T-helper 22 cell (primary cell): ENCODE measurements around the gene MINK1.

ENCODE experiments used
- DNase-seq: peaks from one replicate; pipeline ENCODE4 v3.0.0-alpha.2; 2020; ENCODE audit warnings: low read depth

Gene MINK1

GRCh38 chr17:4833178-4833940 lies at the start of gene MINK1:
TSS of gene MINK1 (plus strand) at chr17:4833340. CDS start at chr17:4833584, 244 bp downstream.
- peak; percentile 86 for DNase-seq

DNA sequence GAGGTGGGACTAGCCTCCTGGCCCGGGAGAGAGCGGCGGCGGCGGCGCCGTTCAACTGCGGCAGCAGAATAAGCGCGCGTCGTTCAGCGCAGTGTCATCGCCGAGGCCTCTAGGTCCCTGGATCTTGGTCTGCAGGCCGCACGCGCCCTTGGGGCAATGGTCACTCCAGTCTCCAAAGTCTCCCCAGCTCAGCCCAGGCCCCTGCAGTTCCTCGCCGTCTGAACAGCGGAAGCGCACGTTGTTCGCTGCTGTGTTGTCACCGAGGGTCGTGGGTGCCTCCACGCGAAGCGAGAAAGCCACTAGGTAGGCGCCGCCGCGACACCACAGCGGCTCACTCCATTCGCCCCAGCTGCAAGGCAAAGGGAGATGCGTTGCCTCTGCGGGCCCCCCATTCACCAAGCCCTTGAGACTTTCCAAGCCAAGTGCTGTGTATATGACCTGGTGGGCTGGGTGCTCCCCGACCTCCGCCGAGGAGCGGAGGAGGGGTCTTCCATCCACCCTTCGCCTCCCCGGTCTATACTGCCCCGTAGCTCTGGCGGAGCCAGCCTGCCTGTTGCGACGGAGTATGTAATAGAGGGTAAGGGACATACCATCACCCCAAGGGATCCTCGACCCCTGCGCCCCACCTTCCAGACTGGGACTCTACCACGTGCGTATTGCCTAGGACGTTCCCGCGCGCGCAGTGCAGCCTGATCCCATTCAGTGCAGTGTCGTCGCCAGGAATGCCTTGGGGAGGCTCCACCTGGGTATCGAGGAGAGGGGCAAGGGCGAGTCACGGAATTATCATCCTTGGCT lies 47.6 kb upstream of the MINK1 start:
- no peak for DNase-seq

DNA sequence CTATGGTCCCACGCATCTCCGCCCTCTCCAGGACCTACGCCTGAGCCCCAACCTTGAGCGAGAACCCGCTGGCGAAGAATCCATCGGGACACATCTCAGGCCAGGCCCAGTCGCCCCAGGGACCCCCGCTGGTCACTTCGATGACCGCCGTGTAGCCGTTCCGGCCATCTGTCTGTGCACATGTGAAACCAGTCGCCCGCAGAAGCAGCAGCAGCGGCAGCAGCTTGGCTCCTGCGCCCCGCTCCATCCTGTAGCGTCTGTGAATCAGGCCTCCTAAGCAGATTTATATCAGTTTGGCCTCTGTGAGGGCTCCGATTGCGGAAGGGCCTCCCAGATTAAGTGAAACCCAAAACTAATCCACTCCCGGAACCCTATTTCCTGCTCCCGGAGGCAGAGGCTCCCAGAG lies 47.0 kb upstream of the MINK1 start, which contains the start of gene VMO1:
VMO1 (minus strand) TSS at position 259 of the 406 bp plus-strand sequence; CDS start at position 247, 12 bp downstream.
- DNase-seq = no peak

- no peak for DNase-seq
Measured at GRCh38 chr17:4786516-4786915, 46.6 kb upstream of the MINK1 start.

- no peak for DNase-seq
Measured at GRCh38 chr17:4788159-4788806, 44.9 kb upstream of the MINK1 start.

DNA sequence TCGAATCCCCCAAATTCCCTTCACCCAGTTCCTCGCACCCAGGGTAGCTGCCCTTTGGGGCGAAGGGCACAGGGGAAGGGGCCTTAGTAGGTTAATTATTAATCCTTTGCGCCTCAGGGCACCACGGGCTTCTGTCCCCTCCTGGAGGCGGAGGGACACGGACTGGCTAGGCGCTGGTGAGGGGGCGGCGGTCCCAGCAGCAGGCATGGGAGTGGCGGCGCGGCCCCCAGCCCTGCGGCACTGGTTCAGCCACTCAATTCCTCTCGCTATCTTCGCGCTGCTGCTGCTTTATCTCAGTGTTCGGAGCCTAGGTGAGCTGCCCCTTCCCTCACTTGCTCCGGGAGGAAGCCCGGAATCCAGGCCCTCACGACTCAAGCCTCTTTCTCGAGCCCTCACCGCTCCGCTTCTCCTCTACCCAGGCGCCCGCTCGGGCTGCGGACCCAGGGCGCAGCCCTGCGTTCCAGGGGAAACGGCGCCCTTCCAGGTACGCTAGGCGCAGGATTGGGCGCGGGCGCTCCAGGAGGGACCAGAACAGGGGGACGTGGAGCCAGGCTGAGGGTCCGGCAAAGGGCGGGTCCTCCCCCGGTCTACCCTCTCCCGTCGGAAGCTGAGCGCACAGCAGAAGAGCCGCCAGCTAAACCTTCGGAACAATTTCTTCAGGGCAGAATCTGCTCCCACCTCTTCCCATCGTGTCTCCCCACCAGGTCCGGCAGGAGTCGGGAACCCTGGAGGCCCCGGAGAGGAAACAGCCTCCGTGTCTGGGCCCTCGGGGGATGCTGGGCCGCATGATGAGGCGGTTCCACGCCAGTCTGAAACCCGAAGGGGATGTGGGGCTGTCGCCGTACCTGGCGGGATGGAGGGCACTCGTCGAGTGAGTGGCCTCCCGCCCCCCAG lies 44.1 kb upstream of the MINK1 start, which contains the start of gene GLTPD2:
GLTPD2 (plus strand) TSS at position 158 of the 894 bp plus-strand sequence; CDS start at position 206, 48 bp downstream.
- no peak for DNase-seq

DNA sequence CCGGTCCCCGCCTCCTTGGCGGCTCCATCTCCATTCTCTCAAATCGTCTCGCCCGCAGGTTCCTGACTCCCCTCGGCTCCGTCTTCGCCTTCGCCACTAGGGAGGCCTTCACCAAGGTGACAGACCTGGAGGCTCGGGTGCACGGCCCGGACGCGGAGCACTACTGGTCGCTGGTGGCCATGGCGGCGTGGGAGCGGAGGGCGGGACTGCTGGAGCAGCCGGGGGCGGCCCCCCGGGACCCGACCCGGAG lies 43.5 kb upstream of the MINK1 start:
- no peak for DNase-seq

GRCh38 chr17:4789951-4790704 lies 43.0 kb upstream of the MINK1 start:
- DNase-seq = peak; percentile 61

DNA sequence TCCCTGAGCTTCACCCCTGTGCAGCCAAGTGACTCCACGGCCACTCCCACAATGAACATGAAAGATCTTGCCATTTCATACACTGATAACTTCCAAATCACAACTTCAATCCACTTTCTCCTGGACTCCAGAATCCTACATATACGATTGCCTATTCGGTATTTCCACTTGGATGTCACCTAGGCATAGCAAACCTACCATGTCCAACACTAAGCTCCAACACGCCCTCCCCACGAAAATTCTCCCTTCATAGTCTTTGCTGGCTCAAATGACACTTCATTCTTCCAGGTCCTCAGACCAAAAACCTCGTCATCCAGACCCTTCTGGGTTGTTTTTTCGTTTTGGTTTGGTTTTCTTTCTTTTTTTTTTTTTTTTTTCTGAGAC lies 42.4 kb upstream of the MINK1 start:
- no peak for DNase-seq

DNA sequence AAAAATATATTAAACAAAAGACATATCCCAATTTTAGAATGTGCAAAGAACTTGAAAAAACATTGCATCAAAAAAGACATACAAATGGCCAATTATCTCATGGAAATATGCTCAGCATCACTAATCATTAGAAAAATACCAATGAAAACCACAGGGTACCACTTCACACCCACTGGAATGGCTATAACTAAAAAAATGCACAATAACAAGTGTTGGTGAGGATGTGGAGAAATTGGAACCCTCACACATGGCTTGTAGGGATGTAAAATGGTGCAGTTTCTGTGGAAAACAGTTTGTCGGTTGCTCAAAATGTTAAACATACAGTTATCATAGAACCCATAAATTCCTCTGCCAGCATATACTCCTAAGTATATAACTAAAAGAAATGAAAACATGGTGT lies 38.0 kb upstream of the MINK1 start:
- no peak for DNase-seq

DNA sequence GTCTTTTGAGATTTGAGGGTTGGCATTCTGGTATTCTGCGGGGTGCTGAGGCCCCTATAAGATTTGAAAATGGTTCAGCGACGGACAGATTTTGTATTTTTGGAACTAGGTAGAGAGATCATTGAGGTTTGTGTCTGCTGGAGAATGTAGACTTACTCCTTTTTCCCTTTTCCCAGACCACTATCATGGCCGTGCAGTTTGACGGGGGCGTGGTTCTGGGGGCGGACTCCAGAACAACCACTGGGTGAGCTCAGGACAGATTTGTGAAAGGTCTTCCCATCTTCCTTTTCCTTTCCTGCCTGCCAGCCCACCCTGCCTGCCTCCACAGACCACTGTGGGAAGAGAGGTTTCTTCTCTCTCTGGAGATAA lies 36.6 kb upstream of the MINK1 start:
- DNase-seq = no peak

DNA sequence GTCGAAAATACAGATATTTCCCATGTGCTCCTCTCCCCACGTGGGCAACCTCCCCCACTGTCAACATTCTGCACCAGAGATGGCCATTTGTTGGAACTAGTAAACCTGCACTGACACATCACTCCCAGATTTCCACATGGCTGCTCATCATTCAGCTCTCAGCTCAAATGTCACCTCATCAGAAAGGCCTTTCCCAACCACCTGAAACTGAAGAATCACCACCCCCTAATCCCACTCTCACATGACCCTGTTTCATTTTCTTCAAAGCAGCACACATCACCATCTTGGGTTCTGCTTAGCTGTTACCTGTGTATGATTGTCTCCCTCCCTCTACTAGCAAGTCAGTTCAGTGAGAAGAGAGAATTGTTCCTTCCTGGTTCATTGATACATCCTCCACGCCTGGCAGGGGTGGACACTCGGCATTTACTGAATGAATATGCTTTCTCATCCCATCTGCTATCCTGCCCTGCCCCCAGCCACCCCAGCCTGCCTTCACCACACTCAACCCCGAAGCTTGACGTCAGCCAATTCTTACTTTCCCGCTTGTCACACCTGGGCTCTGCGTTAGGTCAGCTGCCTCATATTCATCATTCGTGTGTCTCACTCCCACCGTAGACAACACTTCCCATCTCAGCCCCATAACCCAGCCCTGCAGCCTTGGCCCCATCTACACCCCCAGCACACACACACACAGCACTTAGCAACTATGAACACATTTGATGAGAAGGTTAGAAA lies 32.5 kb upstream of the MINK1 start:
- DNase-seq = no peak

DNA sequence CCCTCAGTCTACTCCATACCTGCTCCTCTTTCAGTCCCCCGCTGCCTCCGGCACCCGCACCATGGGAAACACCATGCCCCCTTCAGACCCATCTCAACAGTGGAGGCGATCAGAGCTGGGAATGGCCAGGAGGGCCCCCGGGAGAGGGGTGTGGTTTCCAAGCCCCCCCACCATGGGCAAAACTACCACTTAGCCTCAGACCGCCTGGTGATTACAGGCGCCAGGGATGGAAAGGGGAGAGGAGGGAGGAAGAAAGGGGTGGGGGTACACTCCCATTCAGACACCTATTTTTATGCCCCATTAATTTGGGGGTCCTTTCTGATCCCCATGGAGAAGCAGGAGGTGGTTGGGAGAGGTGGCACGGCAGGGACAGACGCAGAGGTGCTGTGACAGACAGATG lies 30.9 kb upstream of the MINK1 start, which contains the start of gene C17orf114:
C17orf114 (minus strand) TSS at position 101 of the 400 bp plus-strand sequence.
- DNase-seq = no peak

DNA sequence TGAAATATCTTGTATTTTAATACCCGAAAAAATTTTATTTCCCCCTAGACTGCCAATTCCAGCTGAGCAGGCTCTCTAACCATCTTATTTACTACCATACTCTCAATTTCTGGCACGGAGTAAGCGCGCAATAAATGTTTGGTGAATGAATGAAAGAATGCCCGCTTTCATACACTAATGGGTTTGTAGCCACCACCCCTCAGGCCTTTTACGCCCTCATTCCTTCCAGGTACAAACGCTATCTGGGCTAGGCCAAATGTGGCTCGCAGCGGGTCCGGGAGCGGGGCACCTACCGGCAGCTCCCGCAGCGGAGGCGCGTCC lies 26.7 kb upstream of the MINK1 start:
- DNase-seq = no peak

DNA sequence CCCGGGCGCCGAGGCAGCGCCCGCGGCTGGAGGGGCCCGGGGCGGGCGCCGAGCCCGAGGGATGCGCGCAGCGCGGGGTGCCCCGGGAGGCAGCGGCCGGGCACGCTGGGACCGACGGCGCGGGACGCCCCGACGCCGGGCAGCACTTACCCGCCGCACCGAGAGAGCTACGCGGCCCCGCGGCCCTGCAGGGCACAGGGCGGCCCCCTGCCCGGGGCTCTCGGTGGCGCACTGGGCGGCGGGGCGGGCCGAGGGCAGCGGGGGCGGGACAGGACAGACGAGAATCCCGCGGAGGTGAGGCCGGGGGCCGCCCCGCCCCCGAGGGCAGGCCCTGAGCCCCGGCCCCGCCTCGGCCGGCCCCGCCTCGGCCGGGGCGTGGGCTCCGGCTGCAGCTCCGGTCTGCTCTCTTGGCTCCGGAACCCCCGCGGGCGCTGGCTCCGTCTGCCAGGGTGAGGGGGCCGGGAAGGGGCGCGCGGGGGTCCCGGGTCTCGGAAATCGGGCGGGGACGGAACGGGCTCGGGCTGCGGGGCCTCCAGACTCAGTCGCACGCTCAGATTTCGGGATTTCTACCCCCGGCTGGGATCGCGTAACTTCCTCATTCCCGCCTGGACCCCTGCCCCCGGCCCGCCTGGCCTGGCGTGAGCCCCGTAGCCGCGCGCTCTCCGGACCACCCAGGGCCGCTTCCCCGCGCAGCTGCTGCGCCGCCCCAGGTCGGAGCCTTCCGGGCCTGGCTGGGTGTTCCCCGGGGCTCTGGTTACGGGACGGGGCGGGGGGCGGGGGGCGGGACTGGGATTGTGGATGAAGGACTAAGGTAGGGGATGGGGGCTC lies 26.1 kb upstream of the MINK1 start, which contains the start of gene PLD2:
PLD2 (plus strand) TSS at position 376 of the 828 bp plus-strand sequence. CDS start 621 bp downstream, outside the sequence.
- peak; percentile 81 for DNase-seq

DNA sequence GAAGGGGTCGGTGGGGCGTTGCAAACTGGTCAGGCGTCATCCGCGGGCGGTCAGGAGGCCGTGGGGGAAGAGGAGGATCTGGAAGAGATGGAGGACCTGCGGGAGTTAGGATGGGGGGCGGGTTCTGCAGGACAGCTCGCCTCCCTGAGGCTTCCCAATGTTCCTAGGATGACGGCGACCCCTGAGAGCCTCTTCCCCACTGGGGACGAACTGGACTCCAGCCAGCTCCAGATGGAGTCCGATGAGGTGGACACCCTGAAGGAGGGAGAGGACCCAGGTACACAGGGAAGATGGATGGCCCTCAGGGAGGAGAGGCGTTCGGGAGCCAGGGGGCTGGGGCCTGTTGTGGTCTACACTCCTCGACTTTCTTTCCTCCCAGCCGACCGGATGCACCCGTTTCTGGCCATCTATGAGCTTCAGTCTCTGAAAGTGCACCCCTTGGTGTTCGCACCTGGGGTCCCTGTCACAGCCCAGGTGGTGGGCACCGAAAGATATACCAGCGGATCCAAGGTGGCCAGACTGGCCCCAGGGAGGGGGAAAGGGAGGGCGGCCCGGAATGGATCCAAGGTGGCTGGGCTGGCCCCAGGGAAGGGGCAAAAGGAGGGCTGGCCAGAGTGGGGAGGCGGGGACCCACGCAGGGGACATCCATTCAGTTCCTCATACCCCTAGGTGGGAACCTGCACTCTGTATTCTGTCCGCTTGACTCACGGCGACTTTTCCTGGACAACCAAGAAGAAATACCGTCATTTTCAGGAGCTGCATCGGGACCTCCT lies 25.3 kb upstream of the MINK1 start:
- no peak for DNase-seq

DNA sequence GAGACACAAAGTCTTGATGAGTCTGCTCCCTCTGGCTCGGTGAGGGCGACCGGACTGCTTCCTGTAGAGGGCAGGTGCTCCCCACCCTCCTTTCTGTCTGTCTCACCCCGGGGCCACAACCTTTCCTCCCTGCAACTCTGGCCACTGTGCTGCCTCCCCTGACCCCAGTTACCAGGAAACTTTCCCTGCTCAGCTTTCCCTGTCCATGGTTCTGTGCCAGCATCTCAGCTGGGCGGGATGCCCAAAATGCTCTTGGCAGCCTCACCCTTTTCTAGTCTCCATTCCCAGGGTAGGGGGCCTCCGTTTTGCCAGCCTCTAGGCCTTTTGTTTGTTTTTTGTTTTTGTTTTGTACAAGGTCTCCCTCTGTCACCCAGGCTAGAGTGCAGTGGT lies 24.8 kb upstream of the MINK1 start:
- DNase-seq = no peak

DNA sequence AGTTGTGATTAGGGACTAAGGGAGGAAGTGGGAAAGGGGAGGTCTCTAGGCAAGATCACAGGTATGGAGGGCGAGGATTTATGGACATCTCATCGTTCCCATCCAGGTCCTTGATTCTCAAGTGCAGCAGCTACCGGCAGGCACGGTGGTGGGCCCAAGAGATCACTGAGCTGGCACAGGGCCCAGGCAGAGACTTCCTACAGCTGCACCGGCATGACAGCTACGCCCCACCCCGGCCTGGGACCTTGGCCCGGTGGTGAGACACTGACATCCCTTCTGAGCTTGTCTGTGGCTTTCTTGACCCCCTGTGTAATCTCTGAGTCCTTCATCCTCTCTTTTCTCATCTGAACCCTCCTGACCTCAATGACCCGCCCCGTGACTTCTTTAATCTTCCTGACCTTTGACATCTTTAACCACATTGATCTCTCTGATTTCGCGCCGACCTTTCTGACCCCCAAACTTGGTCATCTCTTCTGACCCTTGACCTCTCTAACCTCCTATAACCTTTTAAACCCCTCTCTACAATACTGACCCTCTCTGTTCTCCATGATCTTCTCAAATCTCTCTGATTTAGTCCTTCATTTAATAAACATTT lies 22.3 kb upstream of the MINK1 start:
- no peak for DNase-seq
